ENCODE data around the gene SMPD4. TPM values are rescaled to one million over a fixed set of nuclear protein-coding genes. Genes with fewer than 3 reads are reported as not detected.
"Not testable (repeated sequence)": the region's sequence is repeated elsewhere in the genome, so short reads cannot be mapped to it uniquely, and the experiment has no call there.

SMPD4 gene
- total RNA-seq, 4 donors from 2014 or later, result 52.7 to 140 (median 65.0) TPM

GRCh38 chr2:130187268-130187667, 5.9 kb upstream of the SMPD4 start:
- H3K4me3 ChIP-seq, result no peak overlapping the region
- DNase-seq (ENCODE audit: low spot score in 2 of 2), result no peak

GRCh38 chr2:130186391-130186790, 5.0 kb upstream of the SMPD4 start:
- 87% methylated on average over 5 of the region's 5 CpGs for WGBS
- TF ChIP-seq POLR2AphosphoS5 (IDR thresholded peaks at IDR 0.05), result no peak
- TF ChIP-seq POLR2A (IDR thresholded peaks at IDR 0.05), result no peak
- TF ChIP-seq CTCF (IDR thresholded peaks at IDR 0.05), result no peak
- TF ChIP-seq EP300 (IDR thresholded peaks at IDR 0.05), result no peak

More at GRCh38 chr2:130187268-130187667, 5.9 kb upstream of the SMPD4 start:
- no peaks in the 10 kb centered on the region for H3K27me3 ChIP-seq
- H3K27ac ChIP-seq, result no peak overlapping the region
- H3K36me3 ChIP-seq, result peaks cover 11% of the 10 kb centered on the region
- H3K9me3 ChIP-seq, result no peaks in the 10 kb centered on the region
- peaks cover 15% of the 10 kb centered on the region for H3K4me1 ChIP-seq
- TF ChIP-seq EP300 (IDR thresholded peaks at IDR 0.05), result no peak
- 77% methylated on average over 7 of the region's 8 CpGs for WGBS

GRCh38 chr2:130185896-130186295, 4.5 kb upstream of the SMPD4 start:
- Histone ChIP-seq H3K36me3 (peaks cover 4% of the 10 kb centered on the region), H3K27me3 (no peaks in the 10 kb centered on the region), H3K4me3 (no peak overlapping the region), H3K4me1 (peaks cover 16% of the 10 kb centered on the region), H3K27ac (no peak overlapping the region), H3K9me3 (no peaks in the 10 kb centered on the region)
- no peak for DNase-seq (ENCODE audit: low spot score in 2 of 2)
- TF ChIP-seq CTCF (IDR thresholded peaks at IDR 0.05), result no peak
- no peak for TF ChIP-seq POLR2AphosphoS5 (IDR thresholded peaks at IDR 0.05)
- no peak for TF ChIP-seq POLR2A (IDR thresholded peaks at IDR 0.05)
- TF ChIP-seq EP300 (IDR thresholded peaks at IDR 0.05), result no peak
- 83% methylated on average over 4 of the region's 4 CpGs for WGBS

More at GRCh38 chr2:130186391-130186790, 5.0 kb upstream of the SMPD4 start:
- Histone ChIP-seq H3K27me3 (no peaks in the 10 kb centered on the region), H3K36me3 (peaks cover 9% of the 10 kb centered on the region), H3K4me1 (peaks cover 15% of the 10 kb centered on the region), H3K4me3 (no peak overlapping the region), H3K27ac (no peak overlapping the region), H3K9me3 (no peaks in the 10 kb centered on the region)
- DNase-seq (ENCODE audit: low spot score in 2 of 2), result no peak

GRCh38 chr2:130185436-130185835, 4.0 kb upstream of the SMPD4 start:
- TF ChIP-seq CTCF (IDR thresholded peaks at IDR 0.05) (no peak), EP300 (IDR thresholded peaks at IDR 0.05) (no peak), POLR2AphosphoS5 (IDR thresholded peaks at IDR 0.05) (no peak), POLR2A (IDR thresholded peaks at IDR 0.05) (no peak)
- WGBS, result 88% methylated on average over 10 of the region's 10 CpGs
- DNase-seq (ENCODE audit: low spot score in 2 of 2), result no peak
- peaks cover 2% of the 10 kb centered on the region for H3K36me3 ChIP-seq
- H3K9me3 ChIP-seq, result no peaks in the 10 kb centered on the region
- no peaks in the 10 kb centered on the region for H3K27me3 ChIP-seq
- H3K27ac ChIP-seq, result no peak overlapping the region
- H3K4me3 ChIP-seq, result no peak overlapping the region
- H3K4me1 ChIP-seq, result peaks cover 20% of the 10 kb centered on the region

GRCh38 chr2:130183512-130184373, 2.3 kb upstream of the SMPD4 start:
- no peak for TF ChIP-seq POLR2AphosphoS5 (IDR thresholded peaks at IDR 0.05)
- no peak for TF ChIP-seq POLR2A (IDR thresholded peaks at IDR 0.05)
- no peak for TF ChIP-seq EP300 (IDR thresholded peaks at IDR 0.05)
- TF ChIP-seq CTCF (IDR thresholded peaks at IDR 0.05), result no peak
- H3K27ac ChIP-seq, result no peak overlapping the region
- WGBS, result 76% methylated on average over 23 of the region's 26 CpGs
- peak overlapping the region; percentile 98 for H3K4me3 ChIP-seq
- H3K4me1 ChIP-seq, result peaks cover 24% of the 10 kb centered on the region
- H3K36me3 ChIP-seq, result peaks cover 4% of the 10 kb centered on the region
- no peaks in the 10 kb centered on the region for H3K9me3 ChIP-seq
- no peak for DNase-seq (ENCODE audit: low spot score in 2 of 2)
- no peaks in the 10 kb centered on the region for H3K27me3 ChIP-seq

- Histone ChIP-seq H3K4me3 (peak overlapping the region; percentile 98), H3K4me1 (peaks cover 24% of the 10 kb centered on the region)
- not testable (repeated sequence) for H3K36me3 ChIP-seq; H3K27me3 ChIP-seq; H3K27ac ChIP-seq; DNase-seq (ENCODE audit: low spot score in 2 of 2); H3K9me3 ChIP-seq
- 38% methylated on average over 9 of the region's 23 CpGs for WGBS
Measured at GRCh38 chr2:130182826-130183511, 1.6 kb upstream of the SMPD4 start.
